HG02973 (cell line): Measurements from ENCODE around the gene PAX6.
"Not testable (repeated sequence)": the region's sequence is repeated elsewhere in the genome, so short reads cannot be mapped to it uniquely, and the experiment has no call there.

Experiments
- ATAC-seq: cut with Tn5 transposase; IDR thresholded peaks from one replicate; pipeline ENCODE4 v1.9.1; 2021; ENCODE audit warnings: moderate library complexity; ENCODE audit not compliant: unreplicated experiment

The PAX6 gene

DNA sequence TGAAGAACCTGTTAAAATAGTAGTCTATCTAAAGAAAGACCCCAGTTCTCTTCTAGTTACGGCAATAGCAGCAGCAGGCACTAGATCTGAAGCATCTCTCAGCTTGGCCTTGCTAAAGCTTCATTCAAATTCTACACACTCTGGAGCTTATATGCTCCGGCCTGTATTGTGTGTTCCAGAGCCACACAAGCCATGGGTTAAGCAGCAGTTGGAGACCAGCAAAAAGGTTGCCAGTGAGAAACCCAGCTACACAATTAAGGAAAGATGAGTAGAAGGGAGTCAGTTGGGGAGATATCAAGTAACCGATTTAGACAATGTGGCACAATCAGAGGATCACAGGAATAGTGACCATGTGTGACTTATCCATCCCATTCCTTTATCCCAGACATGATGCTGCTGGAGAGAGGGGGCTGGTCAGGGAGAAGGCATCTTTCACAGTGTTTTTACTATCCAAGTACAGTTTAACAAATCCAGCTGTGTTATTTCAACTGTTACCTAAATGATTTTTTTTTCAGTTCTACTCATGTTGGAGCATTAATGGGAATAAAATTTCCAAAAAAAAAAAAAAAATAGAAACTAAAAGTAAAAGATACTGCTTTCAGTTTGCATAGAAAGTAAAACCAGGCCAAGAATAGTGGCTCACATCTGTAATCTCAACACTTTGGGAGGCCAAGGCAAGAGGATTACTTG is 41.0 kb downstream of the PAX6 start:
- no peak for ATAC-seq

- ATAC-seq = no peak
Measured at GRCh38 chr11:31768749-31769640, 42.1 kb downstream of the PAX6 start.

DNA sequence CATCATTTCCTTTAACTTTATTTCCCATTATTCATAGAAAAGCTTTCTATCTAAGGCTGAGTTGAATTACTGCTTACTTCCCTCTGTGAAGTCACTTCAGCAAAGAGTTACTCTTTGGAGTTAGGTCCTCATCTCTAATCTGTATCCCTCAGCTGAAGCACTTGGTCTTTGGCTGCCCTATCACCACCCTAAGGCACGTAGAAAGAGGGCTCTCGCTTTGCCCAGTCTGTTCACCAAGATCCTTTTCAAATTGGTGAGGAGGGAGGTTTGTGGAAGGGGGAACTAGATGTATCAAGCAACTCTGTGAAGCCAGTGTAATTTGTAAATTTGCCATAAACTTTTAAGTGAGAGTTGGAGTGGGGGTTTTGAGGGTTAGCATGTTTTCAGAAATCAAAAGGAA is 43.4 kb downstream of the PAX6 start:
- no peak for ATAC-seq

DNA sequence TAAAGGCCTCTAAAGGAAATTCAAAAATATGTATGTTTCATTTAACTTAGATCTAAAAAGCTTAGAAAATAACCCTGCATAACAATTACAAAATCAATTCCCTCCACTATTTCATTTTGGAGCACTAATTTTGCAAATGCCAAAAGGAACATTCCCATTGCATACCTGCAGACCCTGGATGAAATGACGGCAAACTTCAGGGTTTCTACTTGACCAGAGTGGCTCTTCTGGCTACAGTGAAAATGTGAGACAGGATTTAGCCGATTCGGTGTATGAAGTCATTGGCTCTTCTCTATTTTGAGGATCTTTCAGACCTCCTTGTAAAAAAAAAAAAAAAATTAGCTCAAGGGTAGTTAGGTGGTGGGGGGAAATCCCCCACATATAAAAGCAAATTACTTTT is 44.1 kb downstream of the PAX6 start:
- ATAC-seq = no peak

DNA sequence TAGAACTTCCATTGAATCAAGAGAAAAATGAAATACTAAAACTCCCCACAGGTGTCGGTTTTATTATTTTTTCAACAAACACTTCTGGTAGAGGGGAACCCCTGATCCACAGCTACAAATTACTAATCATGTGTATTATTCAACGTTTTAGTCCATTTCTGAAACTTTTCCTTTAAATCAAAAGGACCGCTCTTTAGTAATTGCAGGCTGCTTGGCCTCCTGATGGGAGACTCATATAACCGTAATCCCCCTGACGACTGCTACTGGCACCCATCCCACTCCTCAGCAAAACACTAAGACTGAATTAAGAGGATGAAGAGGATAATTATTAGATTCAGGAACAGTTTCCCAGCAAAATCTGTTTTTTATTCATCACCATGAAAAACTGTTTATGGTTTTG is 46.4 kb downstream of the PAX6 start:
- no peak for ATAC-seq

GRCh38 chr11:31764261-31764660 is 46.9 kb downstream of the PAX6 start:
- no peak for ATAC-seq

DNA sequence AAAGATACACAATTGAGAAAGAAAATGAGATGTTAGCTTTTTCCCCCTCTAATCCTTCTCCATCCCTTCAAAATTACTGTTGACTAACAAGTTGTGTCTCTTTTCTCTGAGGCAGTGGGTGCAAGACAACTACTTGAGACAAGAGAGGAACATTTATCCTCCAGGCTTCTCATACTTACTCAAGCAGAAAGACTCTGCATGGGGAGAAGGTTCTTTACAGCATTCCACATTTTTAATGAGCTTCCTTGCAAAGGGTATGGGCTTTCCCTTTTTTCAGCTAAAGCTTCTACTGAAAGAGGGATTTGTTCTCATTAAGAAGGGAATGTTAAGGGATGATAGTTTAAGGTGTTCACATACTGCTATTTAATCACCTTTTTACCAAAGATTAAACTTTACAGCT is 47.8 kb downstream of the PAX6 start:
- ATAC-seq = no peak

- ATAC-seq = no peak
Measured at GRCh38 chr11:31761636-31762035, 49.5 kb downstream of the PAX6 start.

GRCh38 chr11:31757260-31757835 is 53.8 kb downstream of the PAX6 start:
- no peak for ATAC-seq

- ATAC-seq = no peak
Measured at GRCh38 chr11:31747581-31747980, 63.5 kb downstream of the PAX6 start.

DNA sequence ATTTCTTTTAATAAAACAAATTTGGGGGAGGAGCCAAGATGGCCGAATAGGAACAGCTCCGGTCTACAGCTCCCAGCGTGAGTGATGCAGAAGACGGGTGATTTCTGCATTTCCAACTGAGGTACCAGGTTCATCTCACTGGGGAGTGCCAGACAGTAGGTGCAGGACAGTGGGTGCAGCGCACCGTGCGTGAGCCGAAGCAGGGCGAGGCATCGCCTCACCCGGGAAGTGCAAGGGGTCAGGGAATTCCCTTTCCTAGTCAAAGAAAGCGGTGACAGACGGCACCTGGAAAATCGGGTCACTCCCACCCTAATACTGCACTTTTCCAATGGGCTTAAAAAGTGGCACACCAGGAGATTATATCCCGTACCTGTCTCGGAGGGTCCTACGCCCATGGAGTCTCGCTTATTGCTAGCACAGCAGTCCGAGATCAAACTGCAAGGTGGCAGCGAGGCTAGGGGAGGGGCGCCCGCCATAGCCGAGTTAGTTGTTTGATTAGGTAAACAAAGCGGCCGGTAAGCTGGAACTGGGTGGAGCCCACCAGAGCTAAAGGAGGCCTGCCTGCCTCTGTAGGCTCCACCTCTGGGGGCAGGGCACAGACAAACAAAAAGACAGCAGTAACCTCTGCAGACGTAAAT is 70.3 kb downstream of the PAX6 start:
- ATAC-seq = not testable (repeated sequence)

DNA sequence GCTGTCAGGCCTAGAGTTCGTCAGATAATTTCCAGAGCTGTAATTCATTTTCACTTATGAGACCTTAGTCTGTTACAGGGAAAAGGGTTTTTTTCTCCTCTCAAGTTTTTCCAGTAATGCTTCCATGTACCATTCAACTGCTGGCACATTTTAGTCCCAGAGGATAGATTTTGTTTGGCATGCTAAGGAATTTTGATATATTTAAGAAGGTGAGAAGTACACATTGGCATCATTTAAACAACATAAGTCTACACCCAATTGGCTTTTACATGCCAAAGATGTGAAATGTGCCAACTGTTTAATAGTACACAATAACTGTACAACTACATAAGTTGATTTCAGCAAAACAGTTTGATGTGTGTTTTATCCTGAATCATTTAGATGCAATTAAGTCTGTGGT is 71.0 kb downstream of the PAX6 start:
- no peak for ATAC-seq
